Measurements from ENCODE around the gene MACROD2.
"Not testable (repeated sequence)": the region's sequence is repeated elsewhere in the genome, so short reads cannot be mapped to it uniquely, and the experiment has no call there.

MACROD2 gene

GRCh38 chr20:15138548-15139126 is 1143.3 kb downstream of the MACROD2 start:
- H3K4me3 ChIP-seq (ENCODE audit: control insufficient read depth, low read depth, low read length), result no peak overlapping the region
- TF ChIP-seq CTCF (conservative IDR thresholded peaks at IDR 0.05; ENCODE audit: control insufficient read depth, insufficient read depth, low read depth, low read length), result no peak
- DNase-seq (ENCODE audit: low read depth), result no peak

DNA sequence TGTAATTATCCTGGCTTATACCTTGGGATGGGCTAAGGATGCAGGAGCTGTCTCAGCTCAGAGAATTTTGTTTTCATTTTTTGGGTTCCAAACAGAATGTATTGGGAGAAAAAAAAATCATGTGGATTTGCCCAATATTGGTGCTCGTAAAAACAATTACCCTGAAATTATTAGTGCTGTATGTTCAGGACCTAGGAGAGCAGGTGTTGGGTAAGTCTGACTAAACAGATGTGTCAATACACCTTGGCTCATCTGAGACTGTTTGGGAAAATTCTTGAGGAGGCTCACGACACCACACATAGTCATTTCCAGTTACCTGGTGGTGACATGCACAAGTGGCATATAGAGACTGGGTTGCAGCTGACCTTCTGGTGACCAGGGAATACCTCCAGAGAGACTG is 1144.2 kb downstream of the MACROD2 start:
- DNase-seq (ENCODE audit: low read depth), result no peak
- H3K4me3 ChIP-seq (ENCODE audit: control insufficient read depth, low read depth, low read length), result no peak overlapping the region
- no peak for TF ChIP-seq CTCF (conservative IDR thresholded peaks at IDR 0.05; ENCODE audit: control insufficient read depth, insufficient read depth, low read depth, low read length)

GRCh38 chr20:15140286-15140685 is 1145.0 kb downstream of the MACROD2 start:
- no peak for TF ChIP-seq CTCF (conservative IDR thresholded peaks at IDR 0.05; ENCODE audit: control insufficient read depth, insufficient read depth, low read depth, low read length)

GRCh38 chr20:15140940-15141339 is 1145.6 kb downstream of the MACROD2 start:
- not testable (repeated sequence) for DNase-seq (ENCODE audit: low read depth); H3K4me3 ChIP-seq (ENCODE audit: control insufficient read depth, low read depth, low read length)

More at GRCh38 chr20:15140286-15140685, 1145.0 kb downstream of the MACROD2 start:
- DNase-seq (ENCODE audit: low read depth), result no peak
- H3K4me3 ChIP-seq (ENCODE audit: control insufficient read depth, low read depth, low read length), result no peak overlapping the region

DNA sequence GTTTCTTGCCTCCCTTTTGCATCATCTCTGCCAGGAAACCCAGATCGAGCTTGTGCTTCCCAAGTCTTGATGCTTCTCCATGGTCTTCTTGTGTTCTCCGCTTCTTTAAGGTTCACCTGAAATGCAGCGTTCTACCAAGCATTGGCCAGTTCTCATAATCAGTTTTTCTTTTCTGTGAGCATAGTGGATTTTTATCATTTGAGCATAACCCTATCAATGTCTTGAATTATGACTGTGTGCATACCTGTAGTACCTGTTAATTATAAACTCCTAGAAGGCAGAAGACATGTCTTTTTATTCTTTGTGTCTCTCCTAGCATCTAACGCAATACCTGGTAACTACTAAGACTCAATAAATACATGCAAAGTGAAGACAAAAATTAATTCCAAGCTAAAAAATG is 1146.5 kb downstream of the MACROD2 start:
- TF ChIP-seq CTCF (conservative IDR thresholded peaks at IDR 0.05; ENCODE audit: control insufficient read depth, insufficient read depth, low read depth, low read length), result no peak
- no peak for DNase-seq (ENCODE audit: low read depth)
- H3K4me3 ChIP-seq (ENCODE audit: control insufficient read depth, low read depth, low read length), result no peak overlapping the region

DNA sequence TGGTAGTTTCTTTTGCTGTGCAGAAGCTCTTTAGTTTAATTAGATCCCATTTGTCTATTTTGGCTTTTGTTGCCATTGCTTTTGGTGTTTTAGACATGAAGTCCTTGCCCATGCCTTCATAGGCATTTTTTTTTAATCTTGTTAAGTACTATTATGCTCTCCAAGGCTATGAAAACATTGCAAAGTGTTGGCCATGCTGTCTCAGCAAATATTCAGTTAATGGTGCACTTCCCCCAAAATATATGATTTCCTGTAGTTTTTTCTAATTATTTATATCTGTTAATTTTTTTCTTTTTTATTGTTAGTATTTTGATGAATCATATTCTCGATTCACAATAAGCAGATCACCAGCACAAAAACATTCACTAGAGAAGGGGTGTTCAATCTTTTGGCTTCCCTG is 1148.2 kb downstream of the MACROD2 start:
- no peak overlapping the region for H3K4me3 ChIP-seq (ENCODE audit: control insufficient read depth, low read depth, low read length)
- TF ChIP-seq CTCF (conservative IDR thresholded peaks at IDR 0.05; ENCODE audit: control insufficient read depth, insufficient read depth, low read depth, low read length), result no peak
- DNase-seq (ENCODE audit: low read depth), result no peak

DNA sequence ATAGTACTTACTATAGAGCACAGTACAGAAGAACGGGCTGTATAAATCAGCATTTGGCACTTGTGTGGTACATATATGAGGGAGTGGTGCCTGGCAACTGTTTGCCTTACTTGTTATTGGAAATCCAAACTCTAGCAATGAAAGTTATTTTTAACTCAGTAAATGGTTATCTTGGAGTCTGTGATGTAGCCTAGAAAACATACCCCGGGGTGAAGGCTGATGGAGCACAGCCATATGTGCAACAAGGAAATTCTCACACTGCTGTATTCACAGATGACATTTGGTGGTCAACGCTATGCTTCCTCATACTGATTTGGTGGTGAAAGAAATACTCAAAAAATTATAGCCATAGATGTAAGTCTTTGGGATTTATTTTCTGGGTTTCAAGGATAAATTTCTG is 1149.6 kb downstream of the MACROD2 start:
- no peak for TF ChIP-seq CTCF (conservative IDR thresholded peaks at IDR 0.05; ENCODE audit: control insufficient read depth, insufficient read depth, low read depth, low read length)
- no peak for DNase-seq (ENCODE audit: low read depth)
- H3K4me3 ChIP-seq (ENCODE audit: control insufficient read depth, low read depth, low read length), result no peak overlapping the region
